ENCODE results near the gene PAEP. TPM values are rescaled to one million over a fixed set of nuclear protein-coding genes. Genes with fewer than 3 reads are reported as not detected.
"Not testable (repeated sequence)": the region's sequence is repeated elsewhere in the genome, so short reads cannot be mapped to it uniquely, and the experiment has no call there.

The PAEP gene
- total RNA-seq, 1 donor from 2014 or later, result not detected

- not testable (repeated sequence) for DNase-seq (ENCODE audit: low spot score)
These were observed 11.8 kb upstream of the PAEP start for GRCh38 chr9:135549478-135550343.

GRCh38 chr9:135550344-135550918, 11.1 kb upstream of the PAEP start:
- Mint-ChIP-seq H3K27ac (no peak overlapping the region), H3K4me3 (no peak overlapping the region), H3K27me3 (ENCODE audit: insufficient read depth) (no peaks in the 10 kb centered on the region), H3K4me1 (ENCODE audit: low read depth) (no peaks in the 10 kb centered on the region), H3K36me3 (ENCODE audit: low read depth) (no peaks in the 10 kb centered on the region), H3K9me3 (no peaks in the 10 kb centered on the region)
- intact Hi-C loops (cut with micrococcal nuclease), result no loop called here
- DNase-seq (ENCODE audit: low spot score), result no peak

More at GRCh38 chr9:135549478-135550343, 11.8 kb upstream of the PAEP start:
- H3K9me3 Mint-ChIP-seq; H3K27me3 Mint-ChIP-seq (ENCODE audit: insufficient read depth); H3K4me1 Mint-ChIP-seq (ENCODE audit: low read depth); H3K36me3 Mint-ChIP-seq (ENCODE audit: low read depth); H3K27ac Mint-ChIP-seq; H3K4me3 Mint-ChIP-seq; intact Hi-C loops (cut with micrococcal nuclease): not testable (repeated sequence)

- H3K4me3 Mint-ChIP-seq, result no peak overlapping the region
- intact Hi-C loops (cut with micrococcal nuclease), result no loop called here
- H3K36me3 Mint-ChIP-seq (ENCODE audit: low read depth), result no peaks in the 10 kb centered on the region
- H3K9me3 Mint-ChIP-seq, result no peaks in the 10 kb centered on the region
- DNase-seq (ENCODE audit: low spot score), result no peak
- no peaks in the 10 kb centered on the region for H3K4me1 Mint-ChIP-seq (ENCODE audit: low read depth)
- no peaks in the 10 kb centered on the region for H3K27me3 Mint-ChIP-seq (ENCODE audit: insufficient read depth)
- H3K27ac Mint-ChIP-seq, result no peak overlapping the region
These were observed 10.5 kb upstream of the PAEP start for GRCh38 chr9:135551031-135551430.

- Mint-ChIP-seq H3K27ac (no peak overlapping the region), H3K4me3 (no peak overlapping the region), H3K27me3 (ENCODE audit: insufficient read depth) (no peaks in the 10 kb centered on the region), H3K36me3 (ENCODE audit: low read depth) (no peaks in the 10 kb centered on the region), H3K9me3 (no peaks in the 10 kb centered on the region), H3K4me1 (ENCODE audit: low read depth) (no peaks in the 10 kb centered on the region)
- intact Hi-C loops (cut with micrococcal nuclease), result no loop called here
- no peak for DNase-seq (ENCODE audit: low spot score)
These were observed 10.1 kb upstream of the PAEP start for GRCh38 chr9:135551456-135551855.

- intact Hi-C loops (cut with micrococcal nuclease), result no loop called here
- DNase-seq (ENCODE audit: low spot score), result no peak
- no peak overlapping the region for H3K27ac Mint-ChIP-seq
- H3K9me3 Mint-ChIP-seq, result no peaks in the 10 kb centered on the region
- H3K36me3 Mint-ChIP-seq (ENCODE audit: low read depth), result no peaks in the 10 kb centered on the region
- H3K27me3 Mint-ChIP-seq (ENCODE audit: insufficient read depth), result no peaks in the 10 kb centered on the region
- no peaks in the 10 kb centered on the region for H3K4me1 Mint-ChIP-seq (ENCODE audit: low read depth)
- no peak overlapping the region for H3K4me3 Mint-ChIP-seq
These were observed 9.4 kb upstream of the PAEP start for GRCh38 chr9:135552021-135552697.

- Mint-ChIP-seq H3K9me3 (no peaks in the 10 kb centered on the region), H3K27me3 (ENCODE audit: insufficient read depth) (no peaks in the 10 kb centered on the region), H3K36me3 (ENCODE audit: low read depth) (no peaks in the 10 kb centered on the region), H3K27ac (no peak overlapping the region), H3K4me3 (no peak overlapping the region), H3K4me1 (ENCODE audit: low read depth) (no peaks in the 10 kb centered on the region)
- DNase-seq (ENCODE audit: low spot score), result no peak
- intact Hi-C loops (cut with micrococcal nuclease), result no loop called here
These were observed 8.8 kb upstream of the PAEP start for GRCh38 chr9:135552698-135553171.

- Mint-ChIP-seq H3K4me1 (ENCODE audit: low read depth) (no peaks in the 10 kb centered on the region), H3K27ac (no peak overlapping the region), H3K27me3 (ENCODE audit: insufficient read depth) (no peaks in the 10 kb centered on the region), H3K36me3 (ENCODE audit: low read depth) (no peaks in the 10 kb centered on the region), H3K9me3 (no peaks in the 10 kb centered on the region), H3K4me3 (no peak overlapping the region)
- DNase-seq (ENCODE audit: low spot score), result no peak
- intact Hi-C loops (cut with micrococcal nuclease), result no loop called here
These were observed 6.8 kb upstream of the PAEP start for GRCh38 chr9:135554718-135555117.

- no peaks in the 10 kb centered on the region for H3K27me3 Mint-ChIP-seq (ENCODE audit: insufficient read depth)
- no peaks in the 10 kb centered on the region for H3K4me1 Mint-ChIP-seq (ENCODE audit: low read depth)
- no peaks in the 10 kb centered on the region for H3K36me3 Mint-ChIP-seq (ENCODE audit: low read depth)
- H3K9me3 Mint-ChIP-seq, result no peaks in the 10 kb centered on the region
- no peak overlapping the region for H3K27ac Mint-ChIP-seq
- no peak overlapping the region for H3K4me3 Mint-ChIP-seq
- no peak for DNase-seq (ENCODE audit: low spot score)
- intact Hi-C loops (cut with micrococcal nuclease), result no loop called here
These were observed 6.4 kb upstream of the PAEP start for GRCh38 chr9:135555203-135555602.

- H3K4me1 Mint-ChIP-seq (ENCODE audit: low read depth), result no peaks in the 10 kb centered on the region
- no peak overlapping the region for H3K27ac Mint-ChIP-seq
- H3K27me3 Mint-ChIP-seq (ENCODE audit: insufficient read depth), result no peaks in the 10 kb centered on the region
- H3K4me3 Mint-ChIP-seq, result no peak overlapping the region
- H3K9me3 Mint-ChIP-seq, result no peaks in the 10 kb centered on the region
- no peaks in the 10 kb centered on the region for H3K36me3 Mint-ChIP-seq (ENCODE audit: low read depth)
- intact Hi-C loops (cut with micrococcal nuclease), result no loop called here
- no peak for DNase-seq (ENCODE audit: low spot score)
These were observed 5.6 kb upstream of the PAEP start for GRCh38 chr9:135555910-135556309.

GRCh38 chr9:135559606-135560005, 1.9 kb upstream of the PAEP start:
- H3K4me1 Mint-ChIP-seq (ENCODE audit: low read depth), result no peaks in the 10 kb centered on the region
- intact Hi-C loops (cut with micrococcal nuclease), result no loop called here
- no peak overlapping the region for H3K4me3 Mint-ChIP-seq
- DNase-seq (ENCODE audit: low spot score), result no peak
- no peaks in the 10 kb centered on the region for H3K9me3 Mint-ChIP-seq
- no peak overlapping the region for H3K27ac Mint-ChIP-seq
- H3K36me3 Mint-ChIP-seq (ENCODE audit: low read depth), result no peaks in the 10 kb centered on the region
- no peaks in the 10 kb centered on the region for H3K27me3 Mint-ChIP-seq (ENCODE audit: insufficient read depth)

GRCh38 chr9:135562235-135562745, 734 bp downstream of the PAEP start:
- no peaks in the 10 kb centered on the region for H3K9me3 Mint-ChIP-seq
- H3K4me3 Mint-ChIP-seq, result no peak overlapping the region
- intact Hi-C loops (cut with micrococcal nuclease), result no loop called here
- H3K27me3 Mint-ChIP-seq (ENCODE audit: insufficient read depth), result no peaks in the 10 kb centered on the region
- H3K4me1 Mint-ChIP-seq (ENCODE audit: low read depth), result no peaks in the 10 kb centered on the region
- H3K36me3 Mint-ChIP-seq (ENCODE audit: low read depth), result no peaks in the 10 kb centered on the region
- DNase-seq (ENCODE audit: low spot score), result no peak
- H3K27ac Mint-ChIP-seq, result no peak overlapping the region

- no peaks in the 10 kb centered on the region for H3K4me1 Mint-ChIP-seq (ENCODE audit: low read depth)
- no peak overlapping the region for H3K4me3 Mint-ChIP-seq
- no peaks in the 10 kb centered on the region for H3K36me3 Mint-ChIP-seq (ENCODE audit: low read depth)
- intact Hi-C loops (cut with micrococcal nuclease), result no loop called here
- no peak for DNase-seq (ENCODE audit: low spot score)
- H3K9me3 Mint-ChIP-seq, result no peaks in the 10 kb centered on the region
- no peaks in the 10 kb centered on the region for H3K27me3 Mint-ChIP-seq (ENCODE audit: insufficient read depth)
- H3K27ac Mint-ChIP-seq, result no peak overlapping the region
These were observed 1.5 kb downstream of the PAEP start for GRCh38 chr9:135563039-135563476.

- Mint-ChIP-seq H3K9me3 (no peaks in the 10 kb centered on the region), H3K4me1 (ENCODE audit: low read depth) (no peaks in the 10 kb centered on the region), H3K27ac (no peak overlapping the region), H3K27me3 (ENCODE audit: insufficient read depth) (no peaks in the 10 kb centered on the region), H3K4me3 (no peak overlapping the region), H3K36me3 (ENCODE audit: low read depth) (no peaks in the 10 kb centered on the region)
- DNase-seq (ENCODE audit: low spot score), result no peak
- intact Hi-C loops (cut with micrococcal nuclease), result no loop called here
These were observed 2.3 kb downstream of the PAEP start for GRCh38 chr9:135563858-135564257.

Measured in activated T-helper 1 cell treated with anti-CD3 and anti-CD28 coated beads, Interleukin-12 subunit alpha, Interleukin-12 subunit beta, Interleukin-2, Interleukin-4 antibody, amounts not matched to agents 30 ng/mL and 10 ng/mL and 1 ng/mL, durations not matched to agents 14 hours and 24 hours and 36 hours (primary cell).